GM12878 (cell line): Measurements from ENCODE around the gene CFAP65. TPM values are rescaled to one million over a fixed set of nuclear protein-coding genes. Genes with fewer than 3 reads are reported as not detected.

Experiments used
- ATAC-seq: fragments of 200-7000 bp; cut with Tn5 transposase; 3 replicates; pipeline ENCODE4 v1.9.1; 2020; ENCODE audit warnings: mild to moderate bottlenecking, moderate library complexity
- BruUV-seq: library from RNA; stranded (reverse); fragments of 400-500 nt; replicated peaks from 2 replicates; lab custom pipeline; 2021; lab: Mats Ljungman, UMichigan
- CTCF ChIA-PET: fragments of 300-600 bp; sonication (Branson Sonifier 250); formaldehyde crosslinking; extraction: SDS; loops from one replicate; lab custom pipeline; 2021; ENCODE audit warnings: inconsistent platforms; lab: Yijun Ruan, JAX
- POLR2A ChIA-PET: fragments of 350-600 bp; formaldehyde crosslinking; extraction: SDS; loops from one replicate; lab custom pipeline; 2021; ENCODE audit warnings: inconsistent platforms; lab: Charles Lee
- RAD21 ChIA-PET: fragments of 300-600 bp; sonication (Branson Sonifier 250); formaldehyde crosslinking; loops from one replicate; lab custom pipeline; 2023; ENCODE audit warnings: antibody characterized with exemption; ENCODE audit not compliant: unreplicated experiment; lab: Charles Lee
- SMC1A ChIA-PET: fragments of 300-600 bp; sonication (Branson Sonifier 250); formaldehyde crosslinking; loops from one replicate; lab custom pipeline; 2023; ENCODE audit not compliant: unreplicated experiment, uncharacterized antibody; lab: Charles Lee
- DNase-seq: peaks from one replicate; pipeline ENCODE4 v3.0.0-alpha.2; 2011; ENCODE audit warnings: low read depth, low spot score
- FAIRE-seq: peaks from 3 replicates; lab custom pipeline; 2011; peaks lifted over from hg19 to GRCh38; lab: Jason Lieb, UNC
- H2AFZ ChIP-seq: 2 replicates; pipeline ENCODE4 v1.6.0; 2011; ENCODE audit warnings: low read depth, low read length, control low read depth; ENCODE audit not compliant: control insufficient read depth
- H3K27ac ChIP-seq: 2 replicates; pipeline ENCODE4 v1.5.1; 2011; ENCODE audit warnings: control low read depth; ENCODE audit not compliant: control insufficient read depth, insufficient read depth
- H3K27me3 ChIP-seq, 2 experiments: replicated peaks in 1 of 2; 2 replicates each; pipeline versions ENCODE4 v1.6.0 to v1.6.1; 2011; ENCODE audit warnings: low read length in 1 of 2; ENCODE audit not compliant: control insufficient read depth in 2 of 2, insufficient read depth in 2 of 2
- H3K36me3 ChIP-seq, 2 experiments: 2 replicates each; pipeline ENCODE4 v1.5.1; 2011; ENCODE audit warnings: low read length in 1 of 2; ENCODE audit not compliant: control insufficient read depth in 2 of 2, insufficient read depth in 2 of 2
- H3K4me1 ChIP-seq: 2 replicates; pipeline ENCODE4 v1.6.1; 2011; ENCODE audit warnings: mild to moderate bottlenecking, low read length, moderate library complexity, mixed read lengths; ENCODE audit not compliant: control insufficient read depth, insufficient read depth
- H3K4me2 ChIP-seq: 2 replicates; pipeline ENCODE4 v1.6.0; 2011; ENCODE audit warnings: control low read depth; ENCODE audit not compliant: control insufficient read depth, insufficient read depth
- H3K4me3 ChIP-seq: fragments of 200-600 bp; sonication (generic); 2 replicates; pipeline ENCODE4 v1.5.1; 2016
- H3K79me2 ChIP-seq: 2 replicates; pipeline ENCODE4 v1.6.0; 2011; ENCODE audit warnings: low read length; ENCODE audit not compliant: control insufficient read depth, insufficient read depth
- H3K9ac ChIP-seq: 2 replicates; pipeline ENCODE4 v1.8.0; 2011; ENCODE audit warnings: low read length, control low read depth, mixed read lengths; ENCODE audit not compliant: control insufficient read depth, insufficient read depth
- H3K9me3 ChIP-seq: replicated peaks from 3 replicates; pipeline ENCODE4 v1.5.1; 2011; ENCODE audit warnings: mild to moderate bottlenecking, low read length; ENCODE audit not compliant: control insufficient read depth, insufficient read depth
- H4K20me1 ChIP-seq: 2 replicates; pipeline ENCODE4 v1.6.0; 2011; ENCODE audit not compliant: control insufficient read depth, insufficient read depth
- CBX5 ChIP-seq: sonication (generic); IDR thresholded peaks from 2 replicates; pipeline ENCODE4 v1.6.1; 2016; ENCODE audit warnings: low read depth, moderate library complexity, mild to moderate bottlenecking, inconsistent platforms
- E2F4 ChIP-seq: IDR thresholded peaks from 2 replicates; pipeline ENCODE4 v1.6.1; 2012; ENCODE audit warnings: low read depth, low read length, improper control_type of control experiment
- IRF3 ChIP-seq: fragments of 450-650 bp; IDR thresholded peaks from 2 replicates; pipeline ENCODE4 v1.6.1; 2014; ENCODE audit warnings: mild to moderate bottlenecking
- IRF5 ChIP-seq: fragments of 450-650 bp; IDR thresholded peaks from 2 replicates; pipeline ENCODE4 v1.6.1; 2017; ENCODE audit warnings: borderline replicate concordance
- JUNB ChIP-seq: IDR thresholded peaks from 2 replicates; pipeline ENCODE4 v1.6.1; 2016; ENCODE audit warnings: antibody characterized with exemption, mild to moderate bottlenecking
- NFYB ChIP-seq: IDR thresholded peaks from 2 replicates; pipeline ENCODE4 v1.6.1; 2011; ENCODE audit warnings: low read depth, mild to moderate bottlenecking, low read length, improper control_type of control experiment, moderate library complexity; ENCODE audit not compliant: insufficient read depth
- PAX8 ChIP-seq: fragments of 450-650 bp; IDR thresholded peaks from 2 replicates; pipeline ENCODE4 v1.6.1; 2017; ENCODE audit warnings: mild to moderate bottlenecking, moderate library complexity
- PML ChIP-seq: IDR thresholded peaks from 2 replicates; pipeline ENCODE4 v1.6.1; 2012; ENCODE audit warnings: low read length, inconsistent platforms
- POLR2AphosphoS2 ChIP-seq: IDR thresholded peaks from 2 replicates; pipeline ENCODE4 v1.6.1; 2011; ENCODE audit warnings: low read depth, mild to moderate bottlenecking, low read length, improper control_type of control experiment, moderate library complexity
- SMC3 ChIP-seq: IDR thresholded peaks from 2 replicates; pipeline ENCODE4 v1.6.1; 2011; ENCODE audit warnings: low read length, improper control_type of control experiment, borderline replicate concordance
- SUPT20H ChIP-seq: IDR thresholded peaks from 2 replicates; pipeline ENCODE4 v1.6.1; 2011; ENCODE audit warnings: low read depth, mild to moderate bottlenecking, low read length, moderate library complexity, borderline replicate concordance; ENCODE audit not compliant: control insufficient read depth
- WGBS: methylation state at CpG from one replicate; pipeline ENCODE4 v1.1.6; 2016; ENCODE audit warnings: low lambda C conversion rate; ENCODE audit not compliant: insufficient replicate concordance, insufficient coverage; ENCODE audit errors: missing lambda C conversion rate; 5-methylcytosine and 5-hydroxymethylcytosine counted together
- in situ Hi-C: fragments of 300-500 bp; cut with MboI; formaldehyde crosslinking; loops from 9 replicates; pipeline ENCODE4 v1.14.3; 2018; ENCODE audit warnings: mixed read lengths
- intact Hi-C: fragments of 100-400 bp; cut with micrococcal nuclease; formaldehyde crosslinking; loops from one replicate; pipeline ENCODE4 v1.14.2; 2022; ENCODE audit not compliant: unreplicated experiment
- polyA plus RNA-seq, 11 experiments: library from polyadenylated mRNA; depleted of rRNA in 4 of 11; unstranded in 6 of 11; stranded (reverse) in 5 of 11; fragments of >200 nt; fragmentation: Nextera tagmentation in 4 of 11; fragmentation: Illumina TruSeq in 1 of 11; extraction: Ambion mirVana in 4 of 11; extraction: Trizol in 1 of 11; gene quantifications; 1 replicate in 1 of 11; 2 replicates in 10 of 11; pipeline versions ENCODE4 v1.2.1 to v1.2.3, GENCODE V29; 2011 to 2016; ENCODE audit warnings: inconsistent platforms in 2 of 11, missing spikeins in 2 of 11, low read depth in 1 of 11
- total RNA-seq, 4 experiments: library from RNA; depleted of rRNA in 3 of 4; stranded (reverse); fragments of >200 nt in 3 of 4; fragmentation: Illumina TruSeq in 1 of 4; extraction: Trizol in 1 of 4; gene quantifications; 2 replicates each; pipeline versions ENCODE4 v1.2.1 to v1.2.3, GENCODE V29; 2013 to 2021
- TF ChIP-seq, protein P1 (sequence below): fragments of 450-650 bp; conservative IDR thresholded peaks from 2 replicates; pipeline ENCODE4 v1.6.1; 2017; ENCODE audit warnings: mild to moderate bottlenecking, moderate library complexity

Gene CFAP65
- total and polyA plus RNA-seq, 10 of the 15 experiments (the other 5 are each of a cell fraction or from before 2014, with no cell fraction given): not detected

- no peak for TF ChIP-seq IRF5
- no peak for TF ChIP-seq E2F4
- no peak for TF ChIP-seq SUPT20H
These were observed 16.6 kb upstream of the CFAP65 start (continued) for GRCh38 chr2:219057709-219058540.

DNA sequence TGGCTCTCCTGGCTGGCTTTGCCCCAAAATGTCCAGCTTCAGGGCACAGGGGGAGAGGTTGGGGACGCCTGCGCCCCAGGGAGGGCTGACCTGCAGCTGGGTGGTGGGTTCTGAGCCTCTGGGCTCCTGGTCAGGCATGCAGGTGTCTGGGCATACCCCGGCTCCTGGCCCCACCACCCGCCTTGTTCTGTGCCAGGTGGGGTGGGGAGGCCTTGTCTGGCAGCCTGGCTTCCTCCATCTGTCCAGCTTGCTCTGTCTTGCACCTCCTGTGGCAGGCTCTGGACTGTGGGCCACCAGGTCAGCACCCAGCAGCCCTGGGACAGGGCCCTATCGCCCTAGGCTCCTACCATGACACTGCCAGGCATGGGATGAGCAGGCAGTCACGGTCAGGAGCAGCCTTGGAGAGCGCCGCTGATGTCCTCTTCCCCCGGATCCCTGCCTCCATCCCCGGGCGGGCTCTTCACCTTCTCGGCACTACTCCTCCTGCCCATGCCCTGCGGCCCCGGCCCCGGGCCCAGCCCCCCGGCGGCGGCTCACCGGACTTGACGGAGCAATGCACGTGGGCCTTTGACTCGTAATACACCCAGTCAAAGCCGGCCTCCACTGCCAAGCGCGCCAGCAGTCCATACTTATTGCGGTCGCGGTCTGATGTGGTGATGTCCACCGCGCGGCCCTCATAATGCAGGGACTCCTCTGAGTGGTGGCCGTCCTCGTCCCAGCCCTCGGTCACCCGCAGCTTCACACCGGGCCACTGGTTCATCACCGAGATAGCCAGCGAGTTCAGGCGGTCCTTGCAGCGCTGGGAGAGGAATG, 15.8 kb upstream of the CFAP65 start:
- H3K9me3 ChIP-seq: no peaks in the 10 kb centered on the region
- H2AFZ ChIP-seq: no peak overlapping the region
- no peaks in the 10 kb centered on the region for H4K20me1 ChIP-seq
- peaks cover 21 to 25% of the 10 kb centered on the region in 2 experiments for H3K27me3 ChIP-seq
- no peak overlapping the region for H3K27ac ChIP-seq
- WGBS: 36% methylated on average over 33 of the region's 40 CpGs
- FAIRE-seq: no peak
- intact Hi-C loops (loop anchor here (5.0 kb wide), 1 partner anchor 240 kb away; no protein-coding TSS in a partner anchor), in situ Hi-C loops (loop anchor here (5.0 kb wide), 2 partner anchors 90 to 240 kb away; no protein-coding TSS in a partner anchor)
- H3K9ac ChIP-seq: no peak overlapping the region
- ATAC-seq: no peak
- H3K36me3 ChIP-seq: no peaks in the 10 kb centered on the region
- BruUV-seq: no TSS peak
- RAD21 ChIA-PET: interaction anchor here (2.9 kb wide), 2 partner anchors 63 to 97 kb away, joined by 21 to 24 read pairs; no protein-coding TSS in a partner anchor
- CTCF ChIA-PET: interaction anchor here (1.1 to 5.2 kb wide), 9 partner anchors 23 to 238 kb away, joined by 3 to 60 read pairs (median 9); no protein-coding TSS in a partner anchor
- SMC1A ChIA-PET: interaction anchor here (1.4 kb wide), 1 partner anchor 60 kb away, joined by 4 read pairs; no protein-coding TSS in a partner anchor
- POLR2A ChIA-PET: no interaction called here
- H3K79me2 ChIP-seq: no peaks in the 10 kb centered on the region
- H3K4me3 ChIP-seq: no peak overlapping the region
- no peak overlapping the region for H3K4me2 ChIP-seq
- H3K4me1 ChIP-seq: no peaks in the 10 kb centered on the region
- no peak for DNase-seq
- TF ChIP-seq PAX8 (no peak), IRF3 (no peak), SMC3 (no peak), NFYB (no peak), JUNB (no peak), POLR2AphosphoS2 (no peak), PML (no peak), CBX5 (no peak)
- TF ChIP-seq, protein P1, sequence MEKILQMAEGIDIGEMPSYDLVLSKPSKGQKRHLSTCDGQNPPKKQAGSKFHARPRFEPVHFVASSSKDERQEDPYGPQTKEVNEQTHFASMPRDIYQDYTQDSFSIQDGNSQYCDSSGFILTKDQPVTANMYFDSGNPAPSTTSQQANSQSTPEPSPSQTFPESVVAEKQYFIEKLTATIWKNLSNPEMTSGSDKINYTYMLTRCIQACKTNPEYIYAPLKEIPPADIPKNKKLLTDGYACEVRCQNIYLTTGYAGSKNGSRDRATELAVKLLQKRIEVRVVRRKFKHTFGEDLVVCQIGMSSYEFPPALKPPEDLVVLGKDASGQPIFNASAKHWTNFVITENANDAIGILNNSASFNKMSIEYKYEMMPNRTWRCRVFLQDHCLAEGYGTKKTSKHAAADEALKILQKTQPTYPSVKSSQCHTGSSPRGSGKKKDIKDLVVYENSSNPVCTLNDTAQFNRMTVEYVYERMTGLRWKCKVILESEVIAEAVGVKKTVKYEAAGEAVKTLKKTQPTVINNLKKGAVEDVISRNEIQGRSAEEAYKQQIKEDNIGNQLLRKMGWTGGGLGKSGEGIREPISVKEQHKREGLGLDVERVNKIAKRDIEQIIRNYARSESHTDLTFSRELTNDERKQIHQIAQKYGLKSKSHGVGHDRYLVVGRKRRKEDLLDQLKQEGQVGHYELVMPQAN: no peak
